ENCODE measurements around the gene USP19. TPM values are rescaled to one million over a fixed set of nuclear protein-coding genes. Genes with fewer than 3 reads are reported as not detected.

Gene USP19
- total and polyA plus RNA-seq, 12 donors = 26.1 to 744 (median 79.8) TPM

DNA sequence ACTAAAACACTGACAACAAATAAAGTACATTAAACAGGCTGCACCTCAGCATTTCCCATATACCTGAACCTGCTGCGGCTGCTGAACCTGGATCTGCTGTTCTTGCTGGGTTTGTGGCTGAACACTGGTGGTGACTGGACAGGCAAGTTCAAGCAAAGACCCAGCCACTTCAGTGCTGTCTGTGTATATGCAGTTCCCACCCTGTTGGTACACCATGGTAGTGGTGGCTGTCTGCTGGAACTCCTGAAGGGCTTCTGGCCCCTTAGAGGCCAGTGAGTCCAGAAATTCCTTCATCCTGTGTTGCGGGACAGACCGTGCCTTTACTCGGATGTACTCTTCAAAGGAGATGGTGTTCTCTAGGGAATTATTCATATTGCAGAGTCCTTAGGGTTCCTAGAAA lies 44.0 kb downstream of the USP19 start:
- intact Hi-C loops (cut with DNase I) = no loop called here
- peaks cover 0 to 71% of the 10 kb centered on the region in 2 donors for H3K36me3 ChIP-seq (replicated peaks in 1 of 2)

DNA sequence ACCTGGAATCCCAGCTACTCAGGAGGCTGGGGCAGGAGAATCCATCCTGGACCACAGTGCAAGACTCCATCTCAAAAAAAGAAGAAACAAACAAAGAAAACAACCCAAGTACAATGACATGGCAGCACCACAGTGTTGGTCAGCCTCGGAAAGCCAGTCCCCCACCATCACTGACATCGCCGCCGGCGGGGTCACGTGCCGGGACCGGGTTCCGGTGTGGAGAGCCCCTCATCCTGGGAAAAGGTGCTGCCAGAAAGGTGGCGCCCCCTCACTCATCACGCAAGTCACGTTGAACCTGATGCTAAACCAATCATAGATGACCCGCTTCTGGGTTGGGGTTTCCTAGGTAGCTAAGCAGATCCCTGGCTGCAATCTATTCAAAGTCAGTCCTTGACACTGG lies 44.5 kb downstream of the USP19 start:
- no peaks in the 10 kb centered on the region for H3K27me3 ChIP-seq
- 92 to 95% (median 94%) methylated on average over 13 of the region's 13 CpGs for WGBS, 4 donors
- no peak overlapping the region for H3K27ac ChIP-seq
- peaks cover 0 to 5% of the 10 kb centered on the region in 2 donors for H3K4me1 ChIP-seq (replicated peaks in 1 of 2)
- H3K4me3 ChIP-seq = no peak overlapping the region
- peaks cover 0 to 76% of the 10 kb centered on the region in 2 donors for H3K36me3 ChIP-seq (replicated peaks in 1 of 2)
- no peaks in the 10 kb centered on the region for H3K9me3 ChIP-seq (replicated peaks in 1 of 3)
- intact Hi-C loops (cut with DNase I) = no loop called here
- DNase-seq = no peak
- no peak for TF ChIP-seq POLR2A (IDR thresholded peaks at IDR 0.05)
- TF ChIP-seq, protein P1, sequence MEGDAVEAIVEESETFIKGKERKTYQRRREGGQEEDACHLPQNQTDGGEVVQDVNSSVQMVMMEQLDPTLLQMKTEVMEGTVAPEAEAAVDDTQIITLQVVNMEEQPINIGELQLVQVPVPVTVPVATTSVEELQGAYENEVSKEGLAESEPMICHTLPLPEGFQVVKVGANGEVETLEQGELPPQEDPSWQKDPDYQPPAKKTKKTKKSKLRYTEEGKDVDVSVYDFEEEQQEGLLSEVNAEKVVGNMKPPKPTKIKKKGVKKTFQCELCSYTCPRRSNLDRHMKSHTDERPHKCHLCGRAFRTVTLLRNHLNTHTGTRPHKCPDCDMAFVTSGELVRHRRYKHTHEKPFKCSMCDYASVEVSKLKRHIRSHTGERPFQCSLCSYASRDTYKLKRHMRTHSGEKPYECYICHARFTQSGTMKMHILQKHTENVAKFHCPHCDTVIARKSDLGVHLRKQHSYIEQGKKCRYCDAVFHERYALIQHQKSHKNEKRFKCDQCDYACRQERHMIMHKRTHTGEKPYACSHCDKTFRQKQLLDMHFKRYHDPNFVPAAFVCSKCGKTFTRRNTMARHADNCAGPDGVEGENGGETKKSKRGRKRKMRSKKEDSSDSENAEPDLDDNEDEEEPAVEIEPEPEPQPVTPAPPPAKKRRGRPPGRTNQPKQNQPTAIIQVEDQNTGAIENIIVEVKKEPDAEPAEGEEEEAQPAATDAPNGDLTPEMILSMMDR (IDR thresholded peaks at IDR 0.05) = no peak

More for the DNA sequence above, 44.0 kb downstream of the USP19 start:
- no peak for DNase-seq
- Histone ChIP-seq H3K27ac (no peak overlapping the region), H3K4me1 (replicated peaks in 1 of 2) (peaks cover 0 to 5% of the 10 kb centered on the region in 2 donors), H3K9me3 (replicated peaks in 1 of 3) (no peaks in the 10 kb centered on the region), H3K27me3 (no peaks in the 10 kb centered on the region), H3K4me3 (no peak overlapping the region)
- TF ChIP-seq, protein P1 (IDR thresholded peaks at IDR 0.05) = no peak
- TF ChIP-seq POLR2A (IDR thresholded peaks at IDR 0.05) = no peak
- WGBS, 4 donors = 90 to 94% (median 93%) methylated on average over 3 to 4 of the region's 4 CpGs

Small RNA genes lying within 50 kb of the gene (microRNA-seq; reads per million reads assigned to microRNA genes)
- 0 to 0.28 (median 0) reads per million in 3 donors for gene MIR6890

Small RNA genes lying within 50 kb of the gene (small RNA-seq; reads per million reads assigned to genes)
- 0 reads per million in 2 donors for gene RN7SL182P

Other genes with a start within 250 kb of the USP19 start
- gene SLC25A20, start 221.9 kb downstream of the USP19 start, total RNA-seq = 10 to 100 TPM; 31.8 to 63.6 (median 50.1) TPM
- gene SLC25A20, start 221.9 kb downstream of the USP19 start, polyA plus RNA-seq = 10 to 100 TPM; 15.5 to 70.6 (median 18.1) TPM
- 100 to 1,000 TPM in 2 of 9 donors, 10 to 100 TPM in 7; 68.5 to 135 (median 86.7) TPM for gene ARIH2, start 202.0 kb downstream of the USP19 start, total RNA-seq
- gene ARIH2, start 202.0 kb downstream of the USP19 start, polyA plus RNA-seq = 10 to 100 TPM; 46.7 to 84.8 (median 70.5) TPM
- 100 to 1,000 TPM in 4 of 9 donors, 10 to 100 TPM in 5; 38.8 to 174 (median 99.8) TPM for gene P4HTM, start 130.6 kb downstream of the USP19 start, total RNA-seq
- 100 to 1,000 TPM in 2 of 3 donors, 10 to 100 TPM in 1; 26.6 to 155 (median 129) TPM for gene P4HTM, start 130.6 kb downstream of the USP19 start, polyA plus RNA-seq
- gene WDR6, start 113.4 kb downstream of the USP19 start, total RNA-seq = 100 to 1,000 TPM; 106 to 431 (median 168) TPM
- gene WDR6, start 113.4 kb downstream of the USP19 start, polyA plus RNA-seq = 100 to 1,000 TPM in 2 of 3 donors, 10 to 100 TPM in 1; 86.0 to 699 (median 442) TPM
- 10 to 100 TPM; 18.4 to 87.9 (median 40.7) TPM for gene DALRD3, start 102.2 kb downstream of the USP19 start, total RNA-seq
- gene DALRD3, start 102.2 kb downstream of the USP19 start, polyA plus RNA-seq = 10 to 100 TPM; 22.8 to 65.2 (median 53.1) TPM
- gene NDUFAF3, start 98.7 kb downstream of the USP19 start, total RNA-seq = 100 to 1,000 TPM in 8 of 9 donors, 10 to 100 TPM in 1; 87.2 to 442 (median 171) TPM
- gene NDUFAF3, start 98.7 kb downstream of the USP19 start, polyA plus RNA-seq = 100 to 1,000 TPM; 102 to 578 (median 269) TPM
- gene IMPDH2, start 91.4 kb downstream of the USP19 start, total RNA-seq = 100 to 1,000 TPM; 113 to 225 (median 129) TPM
- 100 to 1,000 TPM; 145 to 171 (median 152) TPM for gene IMPDH2, start 91.4 kb downstream of the USP19 start, polyA plus RNA-seq
- gene QRICH1, start 26.8 kb downstream of the USP19 start, total RNA-seq = 100 to 1,000 TPM in 1 of 9 donors, 10 to 100 TPM in 8; 63.0 to 101 (median 82.9) TPM
- 10 to 100 TPM; 46.2 to 90.4 (median 69.0) TPM for gene QRICH1, start 26.8 kb downstream of the USP19 start, polyA plus RNA-seq
- 100 to 1,000 TPM; 183 to 326 (median 263) TPM for gene QARS1, start 16.1 kb downstream of the USP19 start, total RNA-seq
- 100 to 1,000 TPM; 144 to 534 (median 353) TPM for gene QARS1, start 16.1 kb downstream of the USP19 start, polyA plus RNA-seq
- 1,000 to 10,000 TPM in 3 of 9 donors, 100 to 1,000 TPM in 6; 275 to 1,423 (median 784) TPM for gene LAMB2, start 12.2 kb upstream of the USP19 start, total RNA-seq
- 1,000 to 10,000 TPM in 2 of 3 donors, 100 to 1,000 TPM in 1; 346 to 1,805 (median 1,141) TPM for gene LAMB2, start 12.2 kb upstream of the USP19 start, polyA plus RNA-seq
- gene CCDC71, start 45.5 kb upstream of the USP19 start, total RNA-seq = 10 to 100 TPM; 23.5 to 46.4 (median 32.2) TPM
- 10 to 100 TPM; 13.4 to 17.7 (median 15.7) TPM for gene CCDC71, start 45.5 kb upstream of the USP19 start, polyA plus RNA-seq
- 100 to 1,000 TPM; 195 to 501 (median 247) TPM for gene KLHDC8B, start 50.8 kb upstream of the USP19 start, total RNA-seq
- 100 to 1,000 TPM; 127 to 226 (median 171) TPM for gene KLHDC8B, start 50.8 kb upstream of the USP19 start, polyA plus RNA-seq
- 1 to 10 TPM; 3.4 to 7.4 (median 5.3) TPM for gene C3orf62, start 156.4 kb upstream of the USP19 start, total RNA-seq
- gene C3orf62, start 156.4 kb upstream of the USP19 start, polyA plus RNA-seq = 10 to 100 TPM in 2 of 3 donors, 1 to 10 TPM in 1; 7.9 to 17.9 (median 15.1) TPM
- 10 to 100 TPM; 14.2 to 56.9 (median 39.0) TPM for gene USP4, start 219.2 kb upstream of the USP19 start, total RNA-seq
- gene USP4, start 219.2 kb upstream of the USP19 start, polyA plus RNA-seq = 10 to 100 TPM; 41.4 to 71.0 (median 53.4) TPM
- gene GPX1, start 237.5 kb upstream of the USP19 start, total RNA-seq = 1,000 to 10,000 TPM in 2 of 9 donors, 100 to 1,000 TPM in 7; 339 to 1,200 (median 514) TPM
- 100 to 1,000 TPM in 2 of 3 donors, 10 to 100 TPM in 1; 60.3 to 942 (median 567) TPM for gene GPX1, start 237.5 kb upstream of the USP19 start, polyA plus RNA-seq

Data from adrenal gland (tissue), 12 donors.